ENCODE measurements around the gene AGRN.

DNA sequence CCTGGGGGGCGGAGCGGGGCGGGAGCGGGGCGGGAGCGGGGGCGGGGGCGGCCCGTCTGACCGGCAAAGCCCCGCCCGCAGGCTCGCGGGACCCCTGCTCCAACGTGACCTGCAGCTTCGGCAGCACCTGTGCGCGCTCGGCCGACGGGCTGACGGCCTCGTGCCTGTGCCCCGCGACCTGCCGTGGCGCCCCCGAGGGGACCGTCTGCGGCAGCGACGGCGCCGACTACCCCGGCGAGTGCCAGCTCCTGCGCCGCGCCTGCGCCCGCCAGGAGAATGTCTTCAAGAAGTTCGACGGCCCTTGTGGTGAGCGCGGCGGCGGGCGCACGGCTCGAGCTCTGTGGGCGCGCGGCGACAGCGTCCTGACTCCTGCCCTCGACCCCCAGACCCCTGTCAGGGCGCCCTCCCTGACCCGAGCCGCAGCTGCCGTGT is 21.2 kb downstream of the AGRN start:
- TF ChIP-seq, protein P1, sequence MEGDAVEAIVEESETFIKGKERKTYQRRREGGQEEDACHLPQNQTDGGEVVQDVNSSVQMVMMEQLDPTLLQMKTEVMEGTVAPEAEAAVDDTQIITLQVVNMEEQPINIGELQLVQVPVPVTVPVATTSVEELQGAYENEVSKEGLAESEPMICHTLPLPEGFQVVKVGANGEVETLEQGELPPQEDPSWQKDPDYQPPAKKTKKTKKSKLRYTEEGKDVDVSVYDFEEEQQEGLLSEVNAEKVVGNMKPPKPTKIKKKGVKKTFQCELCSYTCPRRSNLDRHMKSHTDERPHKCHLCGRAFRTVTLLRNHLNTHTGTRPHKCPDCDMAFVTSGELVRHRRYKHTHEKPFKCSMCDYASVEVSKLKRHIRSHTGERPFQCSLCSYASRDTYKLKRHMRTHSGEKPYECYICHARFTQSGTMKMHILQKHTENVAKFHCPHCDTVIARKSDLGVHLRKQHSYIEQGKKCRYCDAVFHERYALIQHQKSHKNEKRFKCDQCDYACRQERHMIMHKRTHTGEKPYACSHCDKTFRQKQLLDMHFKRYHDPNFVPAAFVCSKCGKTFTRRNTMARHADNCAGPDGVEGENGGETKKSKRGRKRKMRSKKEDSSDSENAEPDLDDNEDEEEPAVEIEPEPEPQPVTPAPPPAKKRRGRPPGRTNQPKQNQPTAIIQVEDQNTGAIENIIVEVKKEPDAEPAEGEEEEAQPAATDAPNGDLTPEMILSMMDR (IDR thresholded peaks at IDR 0.05; ENCODE audit: low read depth, low read length, missing input control): no peak
- TF ChIP-seq RAD21 (IDR thresholded peaks at IDR 0.05): no peak
- TF ChIP-seq SP1 (IDR thresholded peaks at IDR 0.05): no peak
- TF ChIP-seq, protein P2, sequence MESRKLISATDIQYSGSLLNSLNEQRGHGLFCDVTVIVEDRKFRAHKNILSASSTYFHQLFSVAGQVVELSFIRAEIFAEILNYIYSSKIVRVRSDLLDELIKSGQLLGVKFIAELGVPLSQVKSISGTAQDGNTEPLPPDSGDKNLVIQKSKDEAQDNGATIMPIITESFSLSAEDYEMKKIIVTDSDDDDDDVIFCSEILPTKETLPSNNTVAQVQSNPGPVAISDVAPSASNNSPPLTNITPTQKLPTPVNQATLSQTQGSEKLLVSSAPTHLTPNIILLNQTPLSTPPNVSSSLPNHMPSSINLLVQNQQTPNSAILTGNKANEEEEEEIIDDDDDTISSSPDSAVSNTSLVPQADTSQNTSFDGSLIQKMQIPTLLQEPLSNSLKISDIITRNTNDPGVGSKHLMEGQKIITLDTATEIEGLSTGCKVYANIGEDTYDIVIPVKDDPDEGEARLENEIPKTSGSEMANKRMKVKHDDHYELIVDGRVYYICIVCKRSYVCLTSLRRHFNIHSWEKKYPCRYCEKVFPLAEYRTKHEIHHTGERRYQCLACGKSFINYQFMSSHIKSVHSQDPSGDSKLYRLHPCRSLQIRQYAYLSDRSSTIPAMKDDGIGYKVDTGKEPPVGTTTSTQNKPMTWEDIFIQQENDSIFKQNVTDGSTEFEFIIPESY (IDR thresholded peaks at IDR 0.05): no peak
- TF ChIP-seq RXRA (IDR thresholded peaks at IDR 0.05): no peak
- TF ChIP-seq FOXA1 (IDR thresholded peaks at IDR 0.05): no peak
- no peak for TF ChIP-seq TAF1 (conservative IDR thresholded peaks at IDR 0.05)
- no peak for TF ChIP-seq GABPA (IDR thresholded peaks at IDR 0.05 in 1 of 2, conservative IDR thresholded peaks at IDR 0.05 in 1 of 2)
- TF ChIP-seq YY1 (IDR thresholded peaks at IDR 0.05): no peak
- TF ChIP-seq, protein P3, sequence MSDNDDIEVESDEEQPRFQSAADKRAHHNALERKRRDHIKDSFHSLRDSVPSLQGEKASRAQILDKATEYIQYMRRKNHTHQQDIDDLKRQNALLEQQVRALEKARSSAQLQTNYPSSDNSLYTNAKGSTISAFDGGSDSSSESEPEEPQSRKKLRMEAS (IDR thresholded peaks at IDR 0.05): no peak
- no peak for TF ChIP-seq HNF4G (IDR thresholded peaks at IDR 0.05)
- TF ChIP-seq, protein P4, sequence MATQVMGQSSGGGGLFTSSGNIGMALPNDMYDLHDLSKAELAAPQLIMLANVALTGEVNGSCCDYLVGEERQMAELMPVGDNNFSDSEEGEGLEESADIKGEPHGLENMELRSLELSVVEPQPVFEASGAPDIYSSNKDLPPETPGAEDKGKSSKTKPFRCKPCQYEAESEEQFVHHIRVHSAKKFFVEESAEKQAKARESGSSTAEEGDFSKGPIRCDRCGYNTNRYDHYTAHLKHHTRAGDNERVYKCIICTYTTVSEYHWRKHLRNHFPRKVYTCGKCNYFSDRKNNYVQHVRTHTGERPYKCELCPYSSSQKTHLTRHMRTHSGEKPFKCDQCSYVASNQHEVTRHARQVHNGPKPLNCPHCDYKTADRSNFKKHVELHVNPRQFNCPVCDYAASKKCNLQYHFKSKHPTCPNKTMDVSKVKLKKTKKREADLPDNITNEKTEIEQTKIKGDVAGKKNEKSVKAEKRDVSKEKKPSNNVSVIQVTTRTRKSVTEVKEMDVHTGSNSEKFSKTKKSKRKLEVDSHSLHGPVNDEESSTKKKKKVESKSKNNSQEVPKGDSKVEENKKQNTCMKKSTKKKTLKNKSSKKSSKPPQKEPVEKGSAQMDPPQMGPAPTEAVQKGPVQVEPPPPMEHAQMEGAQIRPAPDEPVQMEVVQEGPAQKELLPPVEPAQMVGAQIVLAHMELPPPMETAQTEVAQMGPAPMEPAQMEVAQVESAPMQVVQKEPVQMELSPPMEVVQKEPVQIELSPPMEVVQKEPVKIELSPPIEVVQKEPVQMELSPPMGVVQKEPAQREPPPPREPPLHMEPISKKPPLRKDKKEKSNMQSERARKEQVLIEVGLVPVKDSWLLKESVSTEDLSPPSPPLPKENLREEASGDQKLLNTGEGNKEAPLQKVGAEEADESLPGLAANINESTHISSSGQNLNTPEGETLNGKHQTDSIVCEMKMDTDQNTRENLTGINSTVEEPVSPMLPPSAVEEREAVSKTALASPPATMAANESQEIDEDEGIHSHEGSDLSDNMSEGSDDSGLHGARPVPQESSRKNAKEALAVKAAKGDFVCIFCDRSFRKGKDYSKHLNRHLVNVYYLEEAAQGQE (IDR thresholded peaks at IDR 0.05): no peak
